Activated naive CD8-positive, alpha-beta T cell treated with anti-CD3 and anti-CD28 coated beads, Interleukin-2, amount 10 ng/mL, durations not matched to agents 7 days and 5 days (primary cell): ENCODE data around the gene DMAC2L. TPM values are rescaled to one million over a fixed set of nuclear protein-coding genes. Genes with fewer than 3 reads are reported as not detected.
"Not testable (repeated sequence)": the region's sequence is repeated elsewhere in the genome, so short reads cannot be mapped to it uniquely, and the experiment has no call there.

Experiments used
- ATAC-seq: fragments of 150-1000 bp; cut with Tn5 transposase; one replicate; pipeline ENCODE4 v1.10.0; 2021; ENCODE audit warnings: low read depth, moderate library complexity
- POLR2A ChIA-PET: fragments of 350-600 bp; sonication (Branson Sonifier 250); formaldehyde crosslinking; loops from one replicate; lab custom pipeline; 2021; ENCODE audit warnings: antibody characterized with exemption; lab: Charles Lee
- DNase-seq: peaks from one replicate; pipeline ENCODE4 v3.0.0; 2021
- H3K27ac Mint-ChIP-seq: one replicate; pipeline ENCODE4 v1.8.0; 2022; ENCODE audit warnings: mild to moderate bottlenecking, mixed read lengths
- H3K27me3 Mint-ChIP-seq: one replicate; pipeline ENCODE4 v1.8.0; 2022; ENCODE audit warnings: mild to moderate bottlenecking, moderate library complexity, mixed read lengths
- H3K36me3 Mint-ChIP-seq: one replicate; pipeline ENCODE4 v1.8.0; 2021; ENCODE audit warnings: mild to moderate bottlenecking, mixed read lengths
- H3K4me1 Mint-ChIP-seq: one replicate; pipeline ENCODE4 v1.8.0; 2021; ENCODE audit warnings: mixed read lengths
- H3K4me3 Mint-ChIP-seq: one replicate; pipeline ENCODE4 v1.8.0; 2022; ENCODE audit warnings: mild to moderate bottlenecking, moderate library complexity, mixed read lengths
- H3K9me3 Mint-ChIP-seq: one replicate; pipeline ENCODE4 v1.8.0; 2021; ENCODE audit warnings: mixed read lengths
- total RNA-seq, 2 experiments: library from RNA; stranded (reverse); gene quantifications; one replicate each; pipeline ENCODE4 v1.2.3, GENCODE V29; 2021

The DMAC2L gene
- total RNA-seq, 2 experiments from 2014 or later = 19.0 to 19.4 TPM

DNA sequence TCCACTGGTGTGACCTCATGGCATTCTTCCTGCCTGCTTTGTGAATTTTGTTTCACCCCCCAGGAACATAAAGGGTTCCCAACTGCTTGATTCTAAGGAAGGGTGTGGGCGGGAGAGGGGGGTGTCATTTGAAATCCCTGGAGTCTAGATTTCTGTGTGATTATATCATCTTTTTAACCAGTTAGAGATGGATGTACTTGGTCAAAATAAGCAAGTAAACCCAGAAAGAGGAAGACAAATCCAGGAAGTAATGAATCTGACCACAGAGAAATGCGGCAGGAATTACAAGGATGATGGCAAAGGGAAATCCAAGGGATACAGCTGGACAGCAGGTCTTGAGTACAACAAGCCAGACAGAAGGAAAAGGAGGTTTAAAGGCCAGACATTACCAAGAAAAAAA is 38.9 kb downstream of the DMAC2L start:
- H3K36me3 Mint-ChIP-seq = peaks cover 8% of the 10 kb centered on the region
- peaks cover 3% of the 10 kb centered on the region for H3K4me1 Mint-ChIP-seq
- POLR2A ChIA-PET = interaction anchor here (1.9 kb wide), 1 partner anchor 12 kb away, joined by 7 read pairs; no protein-coding TSS in a partner anchor
- no peak for DNase-seq
- H3K27ac Mint-ChIP-seq = no peak overlapping the region
- peaks cover 2% of the 10 kb centered on the region for H3K27me3 Mint-ChIP-seq
- no peak for ATAC-seq
- H3K9me3 Mint-ChIP-seq = no peaks in the 10 kb centered on the region
- H3K4me3 Mint-ChIP-seq = no peak overlapping the region

DNA sequence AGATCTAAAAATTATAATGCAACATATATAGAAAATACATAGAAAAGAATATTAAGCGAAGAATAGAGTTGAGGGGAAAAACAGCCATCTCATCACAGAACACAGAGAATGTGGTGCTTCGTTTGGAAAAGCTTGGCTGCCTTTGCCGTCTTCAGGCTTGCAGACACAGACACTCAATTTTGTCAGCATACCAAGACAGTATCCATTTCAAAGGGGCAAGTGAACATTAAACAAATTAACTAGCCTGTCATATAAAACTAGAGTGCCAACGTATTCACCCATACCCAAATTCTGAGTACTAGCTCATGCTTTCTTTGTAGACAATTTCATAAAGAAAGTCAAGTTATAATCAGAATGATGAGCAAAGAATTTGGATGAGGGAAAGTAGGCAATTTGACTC is 40.5 kb downstream of the DMAC2L start:
- H3K4me1 Mint-ChIP-seq = peaks cover 2% of the 10 kb centered on the region
- no peaks in the 10 kb centered on the region for H3K9me3 Mint-ChIP-seq
- DNase-seq = no peak
- ATAC-seq = no peak
- H3K36me3 Mint-ChIP-seq = peaks cover 22% of the 10 kb centered on the region
- no peak overlapping the region for H3K27ac Mint-ChIP-seq
- POLR2A ChIA-PET = no interaction called here
- peaks cover 2% of the 10 kb centered on the region for H3K27me3 Mint-ChIP-seq
- H3K4me3 Mint-ChIP-seq = no peak overlapping the region

- Mint-ChIP-seq H3K27me3 (peaks cover 2% of the 10 kb centered on the region), H3K4me3 (no peak overlapping the region), H3K4me1 (peaks cover 3% of the 10 kb centered on the region), H3K36me3 (peaks cover 27% of the 10 kb centered on the region), H3K27ac (no peak overlapping the region), H3K9me3 (no peaks in the 10 kb centered on the region)
- POLR2A ChIA-PET = no interaction called here
- no peak for DNase-seq
- ATAC-seq = no peak
Observed at GRCh38 chr14:50353126-50353525, 41.0 kb downstream of the DMAC2L start.

DNA sequence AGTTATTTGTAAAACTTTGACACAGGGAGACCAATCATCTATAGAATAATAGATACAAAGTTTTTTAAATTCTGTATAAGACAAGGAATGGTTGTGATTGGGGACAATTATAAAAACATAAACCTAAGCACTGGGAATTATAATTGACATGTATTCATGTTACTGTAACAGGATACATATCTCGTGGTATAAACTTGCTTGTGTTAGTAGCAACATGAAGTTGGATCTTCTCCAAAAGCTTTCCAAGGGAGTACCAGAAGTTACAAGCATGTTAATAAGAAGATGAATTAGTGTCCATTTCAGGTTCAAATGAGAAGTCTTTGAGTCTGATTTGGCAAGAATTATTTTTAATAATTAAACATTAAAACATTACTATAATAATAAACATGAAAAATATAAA is 42.4 kb downstream of the DMAC2L start:
- Mint-ChIP-seq H3K4me1 (peaks cover 5% of the 10 kb centered on the region), H3K36me3 (peaks cover 34% of the 10 kb centered on the region), H3K9me3 (no peaks in the 10 kb centered on the region), H3K27me3 (no peaks in the 10 kb centered on the region), H3K27ac (no peak overlapping the region), H3K4me3 (no peak overlapping the region)
- no peak for DNase-seq
- POLR2A ChIA-PET = no interaction called here
- ATAC-seq = no peak

GRCh38 chr14:50355692-50356091 is 43.6 kb downstream of the DMAC2L start:
- Mint-ChIP-seq H3K36me3 (peaks cover 38% of the 10 kb centered on the region), H3K27me3 (no peaks in the 10 kb centered on the region), H3K4me3 (no peak overlapping the region), H3K4me1 (peaks cover 6% of the 10 kb centered on the region), H3K9me3 (no peaks in the 10 kb centered on the region), H3K27ac (no peak overlapping the region)
- DNase-seq = no peak
- no peak for ATAC-seq
- POLR2A ChIA-PET = no interaction called here

DNA sequence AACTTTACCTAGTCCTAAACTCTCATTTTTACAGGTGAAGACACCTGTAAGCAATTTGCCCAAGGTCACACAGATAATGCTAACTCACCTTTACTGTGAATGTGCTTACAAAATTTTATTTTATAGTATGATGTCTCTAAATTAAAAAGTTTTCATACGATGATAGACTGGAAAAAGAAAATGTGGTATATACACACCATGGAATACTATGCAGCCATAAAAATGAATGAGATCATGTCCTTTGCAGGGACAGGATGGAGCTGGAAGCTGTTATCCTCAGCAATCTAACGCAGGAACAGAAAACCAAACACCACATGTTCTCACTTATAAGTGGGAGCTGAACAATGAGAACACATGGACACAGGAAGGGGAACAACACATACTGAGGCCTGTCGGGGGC is 44.2 kb downstream of the DMAC2L start:
- H3K27me3 Mint-ChIP-seq, H3K4me3 Mint-ChIP-seq, H3K4me1 Mint-ChIP-seq, H3K27ac Mint-ChIP-seq, H3K9me3 Mint-ChIP-seq, ATAC-seq, DNase-seq, POLR2A ChIA-PET: not testable (repeated sequence)
- peaks cover 41% of the 10 kb centered on the region for H3K36me3 Mint-ChIP-seq

DNA sequence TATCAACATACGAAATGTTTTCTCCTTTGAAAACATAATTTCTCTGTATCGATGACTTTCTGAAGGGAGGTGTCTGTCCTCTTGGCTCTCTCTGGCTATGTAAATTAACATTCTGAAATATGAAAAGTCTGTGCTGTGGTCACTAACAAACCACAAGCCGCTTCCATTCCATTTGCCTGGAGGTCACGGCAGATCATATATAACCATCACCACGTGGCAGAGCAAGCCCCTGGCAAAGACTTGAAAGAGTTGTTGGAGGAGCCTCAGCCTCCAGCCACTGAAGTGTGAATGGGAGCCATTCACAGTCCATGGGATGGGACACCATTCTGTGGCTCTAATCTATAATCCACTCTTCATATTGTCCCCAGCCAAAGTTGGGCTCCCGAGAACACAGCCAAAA is 45.0 kb downstream of the DMAC2L start:
- H3K27me3 Mint-ChIP-seq = no peaks in the 10 kb centered on the region
- POLR2A ChIA-PET = interaction anchor here (1.2 kb wide), 1 partner anchor 67 kb away, joined by 3 read pairs; no protein-coding TSS in a partner anchor

GRCh38 chr14:50357753-50358395 is 45.8 kb downstream of the DMAC2L start:
- H3K27ac Mint-ChIP-seq = peak overlapping the region; percentile 27
- DNase-seq (no peak), ATAC-seq (no peak)
- H3K36me3 Mint-ChIP-seq = peaks cover 48% of the 10 kb centered on the region
- peaks cover 3% of the 10 kb centered on the region for H3K9me3 Mint-ChIP-seq
- H3K4me3 Mint-ChIP-seq = no peak overlapping the region
- H3K27me3 Mint-ChIP-seq = no peaks in the 10 kb centered on the region
- peaks cover 15% of the 10 kb centered on the region for H3K4me1 Mint-ChIP-seq
- POLR2A ChIA-PET = interaction anchor here (1.2 kb wide), 1 partner anchor 67 kb away, joined by 3 read pairs; no protein-coding TSS in a partner anchor

More for the DNA sequence above, 45.0 kb downstream of the DMAC2L start:
- ATAC-seq (no peak), DNase-seq (no peak)
- Mint-ChIP-seq H3K36me3 (peaks cover 41% of the 10 kb centered on the region), H3K27ac (no peak overlapping the region), H3K4me3 (no peak overlapping the region), H3K9me3 (no peaks in the 10 kb centered on the region), H3K4me1 (peaks cover 8% of the 10 kb centered on the region)

GRCh38 chr14:50359631-50360030 is 47.5 kb downstream of the DMAC2L start:
- Mint-ChIP-seq H3K27me3 (no peaks in the 10 kb centered on the region), H3K27ac (no peak overlapping the region), H3K4me1 (peaks cover 23% of the 10 kb centered on the region), H3K9me3 (peaks cover 3% of the 10 kb centered on the region), H3K4me3 (no peak overlapping the region), H3K36me3 (peaks cover 47% of the 10 kb centered on the region)
- DNase-seq = no peak
- no peak for ATAC-seq
- POLR2A ChIA-PET = no interaction called here

GRCh38 chr14:50360093-50360492 is 48.0 kb downstream of the DMAC2L start:
- no peak overlapping the region for H3K4me3 Mint-ChIP-seq
- no peak for ATAC-seq
- peaks cover 3% of the 10 kb centered on the region for H3K9me3 Mint-ChIP-seq
- H3K27ac Mint-ChIP-seq = no peak overlapping the region
- no peaks in the 10 kb centered on the region for H3K27me3 Mint-ChIP-seq
- DNase-seq = no peak
- POLR2A ChIA-PET = no interaction called here
- H3K36me3 Mint-ChIP-seq = peaks cover 47% of the 10 kb centered on the region
- H3K4me1 Mint-ChIP-seq = peaks cover 25% of the 10 kb centered on the region

- no peak overlapping the region for H3K4me3 Mint-ChIP-seq
- H3K4me1 Mint-ChIP-seq = peaks cover 23% of the 10 kb centered on the region
- H3K9me3 Mint-ChIP-seq = peaks cover 3% of the 10 kb centered on the region
- ATAC-seq = no peak
- no peaks in the 10 kb centered on the region for H3K27me3 Mint-ChIP-seq
- no peak overlapping the region for H3K27ac Mint-ChIP-seq
- no peak for DNase-seq
- POLR2A ChIA-PET = no interaction called here
- H3K36me3 Mint-ChIP-seq = peaks cover 44% of the 10 kb centered on the region
Observed at GRCh38 chr14:50360851-50361250, 48.7 kb downstream of the DMAC2L start.

DNA sequence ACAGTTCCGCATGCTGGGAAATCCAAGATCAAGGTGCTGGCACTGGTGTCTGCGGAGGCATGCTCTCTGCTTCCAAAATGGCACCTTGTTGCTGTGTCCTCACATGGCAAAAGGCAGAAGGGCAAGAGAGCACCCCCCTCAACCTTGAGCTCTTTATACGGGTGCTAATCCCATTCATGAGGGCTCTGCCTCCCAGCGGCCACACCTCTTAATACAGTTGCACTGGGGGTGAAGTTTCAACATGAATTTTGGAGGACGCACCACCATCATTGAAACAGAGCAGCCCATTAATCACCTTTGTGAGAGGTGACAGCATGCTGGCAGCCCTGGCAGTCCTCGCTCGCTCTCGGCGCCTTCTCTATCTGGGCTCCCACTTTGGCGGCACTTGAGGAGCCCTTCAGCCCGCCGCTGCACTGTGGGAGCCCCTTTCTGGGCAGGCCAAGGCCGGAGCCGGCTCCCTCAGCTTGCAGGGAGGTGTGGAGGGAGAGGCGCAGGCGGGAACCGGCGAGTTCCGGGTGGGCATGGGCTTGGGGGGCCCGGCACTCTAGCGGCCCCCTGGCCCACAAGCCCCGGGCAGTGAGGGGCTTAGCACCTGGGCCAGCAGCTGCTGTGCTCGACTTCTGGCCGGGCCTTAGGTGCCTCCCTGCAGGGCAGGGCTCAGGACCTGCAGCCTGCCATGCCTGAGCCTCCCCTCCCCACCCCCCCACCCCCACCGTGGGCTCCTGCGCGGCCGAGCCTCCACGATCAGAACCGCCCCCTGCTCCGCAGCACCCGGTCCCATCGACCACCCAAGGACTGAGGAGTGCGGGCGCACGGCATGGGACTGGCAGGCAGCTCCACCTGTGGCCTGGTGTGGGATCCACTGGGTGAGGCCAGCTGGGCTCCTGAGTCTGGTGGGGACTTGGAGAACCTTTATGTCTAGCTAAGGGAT is 49.6 kb downstream of the DMAC2L start:
- DNase-seq, ATAC-seq, H3K27ac Mint-ChIP-seq, H3K4me3 Mint-ChIP-seq, H3K27me3 Mint-ChIP-seq, H3K9me3 Mint-ChIP-seq: not testable (repeated sequence)
- peaks cover 27% of the 10 kb centered on the region for H3K4me1 Mint-ChIP-seq
- POLR2A ChIA-PET = interaction anchor here (1.0 to 1.3 kb wide), 3 partner anchors 17 to 741 kb away, joined by 4 to 7 read pairs (median 4); partner anchors contain the start of genes MGAT2, RPL36AL and SOS2
- peaks cover 37% of the 10 kb centered on the region for H3K36me3 Mint-ChIP-seq
